ENCODE results near the gene PGD. TPM values are rescaled to one million over a fixed set of nuclear protein-coding genes. Genes with fewer than 3 reads are reported as not detected.

The PGD gene
- total and polyA plus RNA-seq, 2 donors (not counting 1 experiment from before 2014, with no cell fraction given), result 13.7 to 56.7 TPM

DNA sequence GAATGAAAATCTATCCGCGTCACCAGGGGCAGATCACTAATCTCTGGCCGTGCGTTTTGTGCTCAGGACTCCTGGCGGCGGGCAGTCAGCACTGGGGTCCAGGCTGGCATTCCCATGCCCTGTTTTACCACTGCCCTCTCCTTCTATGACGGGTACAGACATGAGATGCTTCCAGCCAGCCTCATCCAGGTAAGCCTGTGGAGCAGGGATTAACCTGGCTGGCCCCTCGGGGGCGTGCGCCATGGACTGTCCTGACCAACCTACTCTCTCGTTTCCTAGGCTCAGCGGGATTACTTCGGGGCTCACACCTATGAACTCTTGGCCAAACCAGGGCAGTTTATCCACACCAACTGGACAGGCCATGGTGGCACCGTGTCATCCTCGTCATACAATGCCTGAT is 20.5 kb downstream of the PGD start:
- Mint-ChIP-seq H3K4me3 (no peak overlapping the region), H3K4me1 (peaks cover 4% of the 10 kb centered on the region), H3K9me3 (ENCODE audit: insufficient read depth) (no peaks in the 10 kb centered on the region), H3K27ac (no peak overlapping the region), H3K27me3 (no peaks in the 10 kb centered on the region)
- Histone ChIP-seq H3K9ac (ENCODE audit: low read length) (no peak overlapping the region), H2AFZ (ENCODE audit: insufficient read depth, low read depth, low read length, poor library complexity, severe bottlenecking) (no peak overlapping the region), H3K9me3 (ENCODE audit: control extremely low read depth in 1 of 3, control insufficient read depth in 2 of 3, insufficient read depth in 1 of 3, low read length in 2 of 3) (no peaks in the 10 kb centered on the region), H3K4me3 (ENCODE audit: control extremely low read depth in 1 of 5, extremely low read depth in 1 of 5, insufficient read depth in 1 of 5, low read depth in 2 of 5, low read length in 4 of 5) (no peak overlapping the region), H4K20me1 (ENCODE audit: control insufficient read depth, insufficient read depth, low read length, poor library complexity, severe bottlenecking) (no peaks in the 10 kb centered on the region), H3K27ac (ENCODE audit: low read length in 2 of 2) (no peak overlapping the region), H3K79me2 (ENCODE audit: control insufficient read depth, insufficient read depth, low read length) (no peaks in the 10 kb centered on the region), H3K4me1 (ENCODE audit: control insufficient read depth in 2 of 2, insufficient read depth in 2 of 2, low read length in 2 of 2) (no peaks in the 10 kb centered on the region), H3K36me3 (replicated peaks in 1 of 2; ENCODE audit: control extremely low read depth in 1 of 2, control insufficient read depth in 1 of 2, extremely low read depth in 1 of 2, insufficient read depth in 2 of 2, low read length in 1 of 2) (peaks cover 0 to 33% of the 10 kb centered on the region in 2 experiments), H3K4me2 (replicated peaks; ENCODE audit: low read depth, low read length, poor library complexity, severe bottlenecking) (no peak overlapping the region), H3K27me3 (replicated peaks in 1 of 4; ENCODE audit: control extremely low read depth in 1 of 4, control insufficient read depth in 3 of 4, insufficient read depth in 4 of 4, low read length in 3 of 4) (no peaks in the 10 kb centered on the region)
- no peak for ATAC-seq (ENCODE audit: low read depth)
- TF ChIP-seq EZH2 (IDR thresholded peaks at IDR 0.05; ENCODE audit: borderline replicate concordance, insufficient read depth, low read depth, low read length, poor library complexity, severe bottlenecking), result no peak
- TF ChIP-seq, protein P1, sequence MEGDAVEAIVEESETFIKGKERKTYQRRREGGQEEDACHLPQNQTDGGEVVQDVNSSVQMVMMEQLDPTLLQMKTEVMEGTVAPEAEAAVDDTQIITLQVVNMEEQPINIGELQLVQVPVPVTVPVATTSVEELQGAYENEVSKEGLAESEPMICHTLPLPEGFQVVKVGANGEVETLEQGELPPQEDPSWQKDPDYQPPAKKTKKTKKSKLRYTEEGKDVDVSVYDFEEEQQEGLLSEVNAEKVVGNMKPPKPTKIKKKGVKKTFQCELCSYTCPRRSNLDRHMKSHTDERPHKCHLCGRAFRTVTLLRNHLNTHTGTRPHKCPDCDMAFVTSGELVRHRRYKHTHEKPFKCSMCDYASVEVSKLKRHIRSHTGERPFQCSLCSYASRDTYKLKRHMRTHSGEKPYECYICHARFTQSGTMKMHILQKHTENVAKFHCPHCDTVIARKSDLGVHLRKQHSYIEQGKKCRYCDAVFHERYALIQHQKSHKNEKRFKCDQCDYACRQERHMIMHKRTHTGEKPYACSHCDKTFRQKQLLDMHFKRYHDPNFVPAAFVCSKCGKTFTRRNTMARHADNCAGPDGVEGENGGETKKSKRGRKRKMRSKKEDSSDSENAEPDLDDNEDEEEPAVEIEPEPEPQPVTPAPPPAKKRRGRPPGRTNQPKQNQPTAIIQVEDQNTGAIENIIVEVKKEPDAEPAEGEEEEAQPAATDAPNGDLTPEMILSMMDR (IDR thresholded peaks at IDR 0.05), result no peak
- CTCF ChIA-PET, result interaction anchor here (0.7 kb wide), 1 partner anchor 510 kb away, joined by 3 read pairs; no protein-coding TSS in a partner anchor
- intact Hi-C loops (cut with micrococcal nuclease), result no loop called here
- DNase-seq, result no peak
- 92% methylated on average over 15 of the region's 15 CpGs for WGBS (ENCODE audit: insufficient coverage)
- POLR2A ChIA-PET, result no interaction called here

DNA sequence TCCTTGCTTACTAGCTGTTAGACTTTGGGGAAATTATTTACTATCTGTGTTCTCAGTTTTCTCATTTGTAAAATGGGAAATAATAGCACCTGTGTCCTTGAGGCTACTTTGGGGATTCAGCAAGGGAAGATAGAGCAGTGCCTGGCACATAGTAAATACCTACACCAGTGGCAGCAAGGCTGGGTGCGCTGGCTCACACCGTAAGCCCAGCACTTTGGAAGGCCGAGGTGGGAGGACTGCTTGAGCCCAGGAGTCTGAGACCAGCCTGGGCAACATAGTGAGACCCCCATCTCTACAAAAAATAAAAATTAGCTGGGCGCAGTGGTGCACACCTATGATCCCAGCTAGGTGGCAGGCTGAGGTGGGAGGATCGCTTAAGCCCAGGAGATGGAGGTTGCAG is 22.8 kb downstream of the PGD start:
- Histone ChIP-seq H4K20me1 (ENCODE audit: control insufficient read depth, insufficient read depth, low read length, poor library complexity, severe bottlenecking) (no peaks in the 10 kb centered on the region), H3K79me2 (ENCODE audit: control insufficient read depth, insufficient read depth, low read length) (no peaks in the 10 kb centered on the region), H3K36me3 (replicated peaks in 1 of 2; ENCODE audit: control extremely low read depth in 1 of 2, control insufficient read depth in 1 of 2, extremely low read depth in 1 of 2, insufficient read depth in 2 of 2, low read length in 1 of 2) (peaks cover 0 to 33% of the 10 kb centered on the region in 2 experiments), H3K4me3 (ENCODE audit: control extremely low read depth in 1 of 5, extremely low read depth in 1 of 5, insufficient read depth in 1 of 5, low read depth in 2 of 5, low read length in 4 of 5) (no peak overlapping the region), H3K27me3 (replicated peaks in 1 of 4; ENCODE audit: control extremely low read depth in 1 of 4, control insufficient read depth in 3 of 4, insufficient read depth in 4 of 4, low read length in 3 of 4) (no peaks in the 10 kb centered on the region), H3K27ac (ENCODE audit: low read length in 2 of 2) (no peak overlapping the region), H2AFZ (ENCODE audit: insufficient read depth, low read depth, low read length, poor library complexity, severe bottlenecking) (no peak overlapping the region), H3K4me1 (ENCODE audit: control insufficient read depth in 2 of 2, insufficient read depth in 2 of 2, low read length in 2 of 2) (no peaks in the 10 kb centered on the region), H3K9ac (ENCODE audit: low read length) (no peak overlapping the region), H3K9me3 (ENCODE audit: control extremely low read depth in 1 of 3, control insufficient read depth in 2 of 3, insufficient read depth in 1 of 3, low read length in 2 of 3) (no peaks in the 10 kb centered on the region), H3K4me2 (replicated peaks; ENCODE audit: low read depth, low read length, poor library complexity, severe bottlenecking) (no peak overlapping the region)
- ChIA-PET POLR2A (no interaction called here), CTCF (interaction anchor here (0.9 kb wide), 1 partner anchor 8 kb away, joined by 5 read pairs; the partner anchor contains the start of gene CENPS)
- intact Hi-C loops (cut with micrococcal nuclease), result no loop called here
- no peak overlapping the region for H3K27ac Mint-ChIP-seq
- no peaks in the 10 kb centered on the region for H3K9me3 Mint-ChIP-seq (ENCODE audit: insufficient read depth)
- TF ChIP-seq EZH2 (IDR thresholded peaks at IDR 0.05; ENCODE audit: borderline replicate concordance, insufficient read depth, low read depth, low read length, poor library complexity, severe bottlenecking), result no peak
- TF ChIP-seq, protein P1 (IDR thresholded peaks at IDR 0.05), result no peak
- H3K27me3 Mint-ChIP-seq, result no peaks in the 10 kb centered on the region
- ATAC-seq (ENCODE audit: low read depth) (no peak), DNase-seq (no peak)
- WGBS (ENCODE audit: insufficient coverage), result 100% methylated on average over 1 of the region's 5 CpGs
- no peak overlapping the region for H3K4me3 Mint-ChIP-seq
- no peaks in the 10 kb centered on the region for H3K4me1 Mint-ChIP-seq

All from B cell (primary cell).